HG02970 (cell line): ENCODE data around the gene TFCP2L1.
A peak's percentile ranks its signal among the peaks of the same experiment; 100 is the strongest.
"Not testable (repeated sequence)": the region's sequence is repeated elsewhere in the genome, so short reads cannot be mapped to it uniquely, and the experiment has no call there.

Experiments used
- ATAC-seq: cut with Tn5 transposase; IDR thresholded peaks from one replicate; pipeline ENCODE4 v1.9.1; 2021; ENCODE audit warnings: mild to moderate bottlenecking, moderate library complexity, moderate number of reproducible peaks; ENCODE audit not compliant: unreplicated experiment, low FRiP score

The TFCP2L1 gene

GRCh38 chr2:121284463-121285449, at the start of gene TFCP2L1:
Gene TFCP2L1 (minus strand): TSS chr2:121285202. CDS start chr2:121285109, 93 bp downstream.
- ATAC-seq = no peak

- peak; percentile 44 for ATAC-seq
These were observed 49.0 kb upstream of the TFCP2L1 start for GRCh38 chr2:121333834-121334558.

- no peak for ATAC-seq
These were observed 48.2 kb upstream of the TFCP2L1 start for GRCh38 chr2:121333231-121333630.

- not testable (repeated sequence) for ATAC-seq
These were observed 46.3 kb upstream of the TFCP2L1 start for GRCh38 chr2:121331324-121331723.

GRCh38 chr2:121330921-121331320, 45.9 kb upstream of the TFCP2L1 start:
- no peak for ATAC-seq

GRCh38 chr2:121329786-121330185, 44.8 kb upstream of the TFCP2L1 start:
- ATAC-seq = no peak

- ATAC-seq = no peak
These were observed 41.6 kb upstream of the TFCP2L1 start for GRCh38 chr2:121326628-121327027.

- no peak for ATAC-seq
These were observed 39.6 kb upstream of the TFCP2L1 start for GRCh38 chr2:121324601-121325000.

GRCh38 chr2:121321476-121321875, 36.5 kb upstream of the TFCP2L1 start:
- ATAC-seq = no peak

GRCh38 chr2:121319941-121320340, 34.9 kb upstream of the TFCP2L1 start:
- no peak for ATAC-seq

- no peak for ATAC-seq
These were observed 32.0 kb upstream of the TFCP2L1 start for GRCh38 chr2:121316986-121317385.

- not testable (repeated sequence) for ATAC-seq
These were observed 28.7 kb upstream of the TFCP2L1 start for GRCh38 chr2:121313701-121314100.

GRCh38 chr2:121309801-121310200, 24.8 kb upstream of the TFCP2L1 start:
- no peak for ATAC-seq

GRCh38 chr2:121309323-121309722, 24.3 kb upstream of the TFCP2L1 start:
- ATAC-seq = no peak

- no peak for ATAC-seq
These were observed 22.0 kb upstream of the TFCP2L1 start for GRCh38 chr2:121307048-121307447.

GRCh38 chr2:121304941-121305340, 19.9 kb upstream of the TFCP2L1 start:
- ATAC-seq = no peak

- ATAC-seq = no peak
These were observed 18.7 kb upstream of the TFCP2L1 start for GRCh38 chr2:121303531-121304263.

GRCh38 chr2:121301190-121301589, 16.2 kb upstream of the TFCP2L1 start:
- not testable (repeated sequence) for ATAC-seq

- no peak for ATAC-seq
These were observed 13.5 kb upstream of the TFCP2L1 start for GRCh38 chr2:121298476-121298875.

GRCh38 chr2:121297866-121298265, 12.9 kb upstream of the TFCP2L1 start:
- ATAC-seq = not testable (repeated sequence)
